Measurements from ENCODE around the gene NGLY1. TPM values are rescaled to one million over a fixed set of nuclear protein-coding genes. Genes with fewer than 3 reads are reported as not detected.

Gene NGLY1
- total and polyA plus RNA-seq, 10 of the 15 experiments (the other 5 are each of a cell fraction or from before 2014, with no cell fraction given) = 29.8 to 73.5 (median 47.0) TPM

DNA sequence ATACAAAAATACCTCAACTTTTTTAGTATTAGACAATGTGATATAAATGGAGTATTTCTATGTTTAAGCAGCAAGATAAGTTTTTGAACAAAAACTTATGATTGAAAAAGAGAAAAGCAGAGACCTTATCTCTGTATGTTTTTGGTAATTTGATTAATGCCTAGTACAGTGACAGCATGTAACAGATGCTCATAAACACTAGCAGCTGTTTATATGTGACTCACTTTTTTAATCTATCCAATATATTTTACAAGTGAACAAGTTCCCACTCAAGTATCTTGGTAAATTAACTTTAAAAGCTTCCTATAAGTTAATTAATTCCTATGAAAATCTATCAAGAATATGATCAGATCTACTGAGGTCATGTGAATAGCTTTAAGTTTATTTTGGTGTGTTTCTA is 55.1 kb downstream of the NGLY1 start:
- Histone ChIP-seq H2AFZ (ENCODE audit: control insufficient read depth, low read depth, low read length) (no peak overlapping the region), H3K4me2 (ENCODE audit: control insufficient read depth, insufficient read depth) (no peak overlapping the region), H4K20me1 (ENCODE audit: control insufficient read depth, insufficient read depth) (no peaks in the 10 kb centered on the region), H3K27me3 (replicated peaks in 1 of 2; ENCODE audit: control insufficient read depth in 2 of 2, insufficient read depth in 2 of 2, low read length in 1 of 2) (no peaks in the 10 kb centered on the region), H3K79me2 (ENCODE audit: control insufficient read depth, insufficient read depth, low read length) (no peaks in the 10 kb centered on the region), H3K9ac (ENCODE audit: control insufficient read depth, insufficient read depth, low read length) (no peak overlapping the region), H3K36me3 (ENCODE audit: control insufficient read depth in 2 of 2, insufficient read depth in 2 of 2, low read length in 1 of 2) (peaks cover 2 to 22% of the 10 kb centered on the region in 2 experiments; a peak in 3 of 4 replicates), H3K4me1 (ENCODE audit: control insufficient read depth, insufficient read depth, low read length) (peaks cover 9% of the 10 kb centered on the region), H3K9me3 (replicated peaks; ENCODE audit: control insufficient read depth, insufficient read depth, low read length) (no peaks in the 10 kb centered on the region), H3K4me3 (no peak overlapping the region), H3K27ac (ENCODE audit: control insufficient read depth, insufficient read depth) (no peak overlapping the region)
- no TSS peak for BruUV-seq (replicated peaks)
- ATAC-seq = no peak
- intact Hi-C loops (cut with micrococcal nuclease; ENCODE audit: unreplicated experiment) (no loop called here), in situ Hi-C loops (cut with MboI) (no loop called here)
- POLR2A ChIA-PET = no interaction called here
- CTCF ChIA-PET = interaction anchor here (1.0 to 6.2 kb wide), 3 partner anchors 79 to 129 kb away, joined by 3 to 32 read pairs (median 3); no protein-coding TSS in a partner anchor
- RAD21 ChIA-PET (ENCODE audit: unreplicated experiment) = interaction anchor here (1.3 kb wide), 1 partner anchor 62 kb away, joined by 3 read pairs; no protein-coding TSS in a partner anchor
- SMC1A ChIA-PET (ENCODE audit: uncharacterized antibody, unreplicated experiment) = interaction anchor here (0.7 to 2.3 kb wide), 3 partner anchors 10 to 62 kb away, joined by 3 to 7 read pairs (median 5); partner anchors contain the start of gene NGLY1
- DNase-seq (ENCODE audit: low read depth, low spot score) = no peak
- no peak for FAIRE-seq
- no peak for TF ChIP-seq ZNF24 (IDR thresholded peaks at IDR 0.05)
- TF ChIP-seq, protein P1, sequence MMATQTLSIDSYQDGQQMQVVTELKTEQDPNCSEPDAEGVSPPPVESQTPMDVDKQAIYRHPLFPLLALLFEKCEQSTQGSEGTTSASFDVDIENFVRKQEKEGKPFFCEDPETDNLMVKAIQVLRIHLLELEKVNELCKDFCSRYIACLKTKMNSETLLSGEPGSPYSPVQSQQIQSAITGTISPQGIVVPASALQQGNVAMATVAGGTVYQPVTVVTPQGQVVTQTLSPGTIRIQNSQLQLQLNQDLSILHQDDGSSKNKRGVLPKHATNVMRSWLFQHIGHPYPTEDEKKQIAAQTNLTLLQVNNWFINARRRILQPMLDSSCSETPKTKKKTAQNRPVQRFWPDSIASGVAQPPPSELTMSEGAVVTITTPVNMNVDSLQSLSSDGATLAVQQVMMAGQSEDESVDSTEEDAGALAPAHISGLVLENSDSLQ (IDR thresholded peaks at IDR 0.05) = no peak
- no peak for TF ChIP-seq GABPA (IDR thresholded peaks at IDR 0.05; ENCODE audit: low read depth)
- TF ChIP-seq PAX5 (IDR thresholded peaks at IDR 0.05; ENCODE audit: borderline replicate concordance, low read depth, low read length) = no peak
- TF ChIP-seq MYC (IDR thresholded peaks at IDR 0.05; ENCODE audit: insufficient read depth, insufficient read length, insufficient replicate concordance, low read length, severe bottlenecking) = no peak
- TF ChIP-seq BCL11A (IDR thresholded peaks at IDR 0.05; ENCODE audit: low read depth, low read length) = no peak

- intact Hi-C loops (cut with micrococcal nuclease; ENCODE audit: unreplicated experiment) = no loop called here
- H3K27ac ChIP-seq (ENCODE audit: control insufficient read depth, insufficient read depth) = no peak overlapping the region
- H3K79me2 ChIP-seq (ENCODE audit: control insufficient read depth, insufficient read depth, low read length) = no peaks in the 10 kb centered on the region
- H3K4me3 ChIP-seq = no peak overlapping the region
- no TSS peak for BruUV-seq (replicated peaks)
- over 99% methylated on average over 6 of the region's 6 CpGs for WGBS (ENCODE audit: insufficient coverage, insufficient replicate concordance, low lambda C conversion rate, missing lambda C conversion rate)
- ChIA-PET POLR2A (interaction anchor here (0.6 kb wide), 1 partner anchor 290 kb away, joined by 4 read pairs; no protein-coding TSS in a partner anchor), SMC1A (ENCODE audit: uncharacterized antibody, unreplicated experiment) (interaction anchor here (0.8 to 2.3 kb wide), 5 partner anchors 11 to 61 kb away, joined by 3 to 7 read pairs (median 5); no protein-coding TSS in a partner anchor), RAD21 (ENCODE audit: unreplicated experiment) (interaction anchor here (0.6 kb wide), 1 partner anchor 82 kb away, joined by 3 read pairs; no protein-coding TSS in a partner anchor), CTCF (interaction anchor here (0.5 to 6.2 kb wide), 6 partner anchors 59 to 1189 kb away, joined by 3 to 32 read pairs (median 3); no protein-coding TSS in a partner anchor)
- FAIRE-seq (no peak), ATAC-seq (no peak), DNase-seq (ENCODE audit: low read depth, low spot score) (no peak)
- peaks cover 9% of the 10 kb centered on the region for H3K4me1 ChIP-seq (ENCODE audit: control insufficient read depth, insufficient read depth, low read length)
- no peak for TF ChIP-seq TCF3 (IDR thresholded peaks at IDR 0.05; ENCODE audit: borderline replicate concordance, insufficient read depth, low read depth, low read length)
- no peak for TF ChIP-seq NFIC (IDR thresholded peaks at IDR 0.05; ENCODE audit: low read depth, low read length)
- no peak for TF ChIP-seq SUZ12 (IDR thresholded peaks at IDR 0.05; ENCODE audit: unreplicated experiment)
- TF ChIP-seq, protein P2, sequence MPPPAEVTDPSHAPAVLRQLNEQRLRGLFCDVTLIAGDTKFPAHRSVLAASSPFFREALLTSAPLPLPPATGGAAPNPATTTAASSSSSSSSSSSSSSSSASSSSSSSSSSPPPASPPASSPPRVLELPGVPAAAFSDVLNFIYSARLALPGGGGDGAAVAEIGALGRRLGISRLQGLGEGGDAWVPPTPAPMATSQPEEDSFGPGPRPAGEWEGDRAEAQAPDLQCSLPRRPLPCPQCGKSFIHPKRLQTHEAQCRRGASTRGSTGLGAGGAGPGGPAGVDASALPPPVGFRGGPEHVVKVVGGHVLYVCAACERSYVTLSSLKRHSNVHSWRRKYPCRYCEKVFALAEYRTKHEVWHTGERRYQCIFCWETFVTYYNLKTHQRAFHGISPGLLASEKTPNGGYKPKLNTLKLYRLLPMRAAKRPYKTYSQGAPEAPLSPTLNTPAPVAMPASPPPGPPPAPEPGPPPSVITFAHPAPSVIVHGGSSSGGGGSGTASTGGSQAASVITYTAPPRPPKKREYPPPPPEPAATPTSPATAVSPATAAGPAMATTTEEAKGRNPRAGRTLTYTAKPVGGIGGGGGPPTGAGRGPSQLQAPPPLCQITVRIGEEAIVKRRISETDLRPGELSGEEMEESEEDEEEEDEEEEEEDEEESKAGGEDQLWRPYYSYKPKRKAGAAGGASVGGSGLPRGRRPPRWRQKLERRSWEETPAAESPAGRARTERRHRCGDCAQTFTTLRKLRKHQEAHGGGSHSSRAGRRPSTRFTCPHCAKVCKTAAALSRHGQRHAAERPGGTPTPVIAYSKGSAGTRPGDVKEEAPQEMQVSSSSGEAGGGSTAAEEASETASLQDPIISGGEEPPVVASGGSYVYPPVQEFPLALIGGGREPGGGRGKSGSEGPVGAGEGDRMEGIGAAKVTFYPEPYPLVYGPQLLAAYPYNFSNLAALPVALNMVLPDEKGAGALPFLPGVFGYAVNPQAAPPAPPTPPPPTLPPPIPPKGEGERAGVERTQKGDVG (CRISPR knock-in tag; IDR thresholded peaks at IDR 0.05) = no peak
- TF ChIP-seq, protein P3, sequence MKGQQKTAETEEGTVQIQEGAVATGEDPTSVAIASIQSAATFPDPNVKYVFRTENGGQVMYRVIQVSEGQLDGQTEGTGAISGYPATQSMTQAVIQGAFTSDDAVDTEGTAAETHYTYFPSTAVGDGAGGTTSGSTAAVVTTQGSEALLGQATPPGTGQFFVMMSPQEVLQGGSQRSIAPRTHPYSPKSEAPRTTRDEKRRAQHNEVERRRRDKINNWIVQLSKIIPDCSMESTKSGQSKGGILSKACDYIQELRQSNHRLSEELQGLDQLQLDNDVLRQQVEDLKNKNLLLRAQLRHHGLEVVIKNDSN (IDR thresholded peaks at IDR 0.05; ENCODE audit: borderline replicate concordance, extremely low read length, insufficient read depth, low read depth, low read length) = no peak
- TF ChIP-seq TARDBP (IDR thresholded peaks at IDR 0.05; ENCODE audit: borderline replicate concordance) = no peak
- peaks cover 0 to 25% of the 10 kb centered on the region in 2 experiments; a peak in 2 of 4 replicates for H3K36me3 ChIP-seq (ENCODE audit: control insufficient read depth in 2 of 2, insufficient read depth in 2 of 2, low read length in 1 of 2)
- H3K4me2 ChIP-seq (ENCODE audit: control insufficient read depth, insufficient read depth) = no peak overlapping the region
- in situ Hi-C loops (cut with MboI) = no loop called here
- no peaks in the 10 kb centered on the region for H3K27me3 ChIP-seq (replicated peaks in 1 of 2; ENCODE audit: control insufficient read depth in 2 of 2, insufficient read depth in 2 of 2, low read length in 1 of 2)
- H2AFZ ChIP-seq (ENCODE audit: control insufficient read depth, low read depth, low read length) = no peak overlapping the region
- H3K9ac ChIP-seq (ENCODE audit: control insufficient read depth, insufficient read depth, low read length) = no peak overlapping the region
- no peaks in the 10 kb centered on the region for H3K9me3 ChIP-seq (replicated peaks; ENCODE audit: control insufficient read depth, insufficient read depth, low read length)
- no peaks in the 10 kb centered on the region for H4K20me1 ChIP-seq (ENCODE audit: control insufficient read depth, insufficient read depth)
Measured at GRCh38 chr3:25727316-25727715, 55.9 kb downstream of the NGLY1 start.

Data from GM12878 (cell line).